ENCODE data around the gene ADAM19.

Gene ADAM19

DNA sequence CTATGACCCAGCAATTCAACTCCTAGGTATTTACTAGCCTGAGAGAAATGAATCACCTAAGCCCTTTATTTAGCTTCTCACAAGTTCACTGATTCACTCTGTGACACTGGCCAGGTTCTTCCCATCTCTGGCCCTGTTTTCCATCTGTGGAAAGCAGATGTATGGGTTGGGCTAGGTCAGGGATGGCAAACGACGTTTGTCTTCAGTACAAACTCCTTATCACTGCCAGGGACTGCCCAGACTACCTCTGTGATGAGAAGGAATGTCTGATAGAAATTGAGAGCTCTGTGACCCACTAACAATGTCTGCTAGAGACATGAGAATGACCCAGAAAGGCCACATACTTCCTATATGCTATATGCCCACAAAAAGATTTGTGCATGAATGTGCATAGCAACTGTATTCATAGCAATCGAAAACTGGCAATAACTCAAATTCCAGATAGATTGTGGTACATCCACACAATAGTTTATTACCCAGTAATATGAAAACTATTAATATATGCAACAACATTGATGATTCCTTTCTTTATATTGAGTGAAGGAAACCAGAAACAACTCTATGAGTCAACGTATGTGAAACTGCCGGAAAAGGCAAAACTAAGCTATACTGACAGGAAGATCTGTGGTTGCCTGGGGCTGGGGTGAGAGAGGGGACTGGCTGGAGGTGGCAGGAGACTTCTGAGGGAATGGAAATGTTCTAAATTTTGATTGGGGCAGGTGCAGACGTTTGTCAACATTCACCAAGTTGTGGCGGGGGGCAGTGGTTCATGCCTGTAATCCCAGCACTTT, 32.0 kb upstream of the ADAM19 start:
- H3K36me3 ChIP-seq (ENCODE audit: control insufficient read depth, insufficient read depth, low read length) = no peaks in the 10 kb centered on the region
- no peak overlapping the region for H3K4me3 ChIP-seq (ENCODE audit: low read length)
- no peaks in the 10 kb centered on the region for H3K27me3 ChIP-seq (ENCODE audit: control insufficient read depth, insufficient read depth, low read length)
- H3K4me1 ChIP-seq (ENCODE audit: control insufficient read depth, insufficient read depth, low read length) = no peaks in the 10 kb centered on the region
- no peak overlapping the region for H3K27ac ChIP-seq (ENCODE audit: low read length)
- no peaks in the 10 kb centered on the region for H3K9me3 ChIP-seq (ENCODE audit: control insufficient read depth, insufficient read depth, low read length)
- WGBS (ENCODE audit: insufficient coverage, insufficient read length) = no CpG with 5 or more reads among the region's 7 CpGs
- no peak for DNase-seq (ENCODE audit: low read depth, low spot score)

GRCh38 chr5:157606046-157606445, 30.5 kb upstream of the ADAM19 start:
- Histone ChIP-seq H3K27ac (ENCODE audit: low read length) (no peak overlapping the region), H3K9me3 (ENCODE audit: control insufficient read depth, insufficient read depth, low read length) (no peaks in the 10 kb centered on the region), H3K4me1 (ENCODE audit: control insufficient read depth, insufficient read depth, low read length) (no peaks in the 10 kb centered on the region), H3K4me3 (ENCODE audit: low read length) (no peak overlapping the region), H3K27me3 (ENCODE audit: control insufficient read depth, insufficient read depth, low read length) (no peaks in the 10 kb centered on the region), H3K36me3 (ENCODE audit: control insufficient read depth, insufficient read depth, low read length) (no peaks in the 10 kb centered on the region)
- DNase-seq (ENCODE audit: low read depth, low spot score) = no peak
- no CpG with 5 or more reads among the region's 2 CpGs for WGBS (ENCODE audit: insufficient coverage, insufficient read length)

- H3K27ac ChIP-seq (ENCODE audit: low read length) = no peak overlapping the region
- H3K27me3 ChIP-seq (ENCODE audit: control insufficient read depth, insufficient read depth, low read length) = no peaks in the 10 kb centered on the region
- no CpG with 5 or more reads among the region's 12 CpGs for WGBS (ENCODE audit: insufficient coverage, insufficient read length)
- no peaks in the 10 kb centered on the region for H3K36me3 ChIP-seq (ENCODE audit: control insufficient read depth, insufficient read depth, low read length)
- no peaks in the 10 kb centered on the region for H3K4me1 ChIP-seq (ENCODE audit: control insufficient read depth, insufficient read depth, low read length)
- no peaks in the 10 kb centered on the region for H3K9me3 ChIP-seq (ENCODE audit: control insufficient read depth, insufficient read depth, low read length)
- DNase-seq (ENCODE audit: low read depth, low spot score) = no peak
- no peak overlapping the region for H3K4me3 ChIP-seq (ENCODE audit: low read length)
Measured at GRCh38 chr5:157603333-157604190, 28.0 kb upstream of the ADAM19 start.

- no peak overlapping the region for H3K27ac ChIP-seq (ENCODE audit: low read length)
- no CpG with 5 or more reads among the region's 4 CpGs for WGBS (ENCODE audit: insufficient coverage, insufficient read length)
- no peak overlapping the region for H3K4me3 ChIP-seq (ENCODE audit: low read length)
- H3K36me3 ChIP-seq (ENCODE audit: control insufficient read depth, insufficient read depth, low read length) = no peaks in the 10 kb centered on the region
- no peaks in the 10 kb centered on the region for H3K27me3 ChIP-seq (ENCODE audit: control insufficient read depth, insufficient read depth, low read length)
- no peak for DNase-seq (ENCODE audit: low read depth, low spot score)
- H3K4me1 ChIP-seq (ENCODE audit: control insufficient read depth, insufficient read depth, low read length) = no peaks in the 10 kb centered on the region
- no peaks in the 10 kb centered on the region for H3K9me3 ChIP-seq (ENCODE audit: control insufficient read depth, insufficient read depth, low read length)
Measured at GRCh38 chr5:157602505-157602904, 26.9 kb upstream of the ADAM19 start.

- Histone ChIP-seq H3K4me3 (ENCODE audit: low read length) (no peak overlapping the region), H3K4me1 (ENCODE audit: control insufficient read depth, insufficient read depth, low read length) (no peaks in the 10 kb centered on the region), H3K27ac (ENCODE audit: low read length) (no peak overlapping the region), H3K27me3 (ENCODE audit: control insufficient read depth, insufficient read depth, low read length) (no peaks in the 10 kb centered on the region), H3K9me3 (ENCODE audit: control insufficient read depth, insufficient read depth, low read length) (no peaks in the 10 kb centered on the region), H3K36me3 (ENCODE audit: control insufficient read depth, insufficient read depth, low read length) (no peaks in the 10 kb centered on the region)
- WGBS (ENCODE audit: insufficient coverage, insufficient read length) = no CpG with 5 or more reads among the region's 1 CpG
- no peak for DNase-seq (ENCODE audit: low read depth, low spot score)
Measured at GRCh38 chr5:157600252-157600651, 24.7 kb upstream of the ADAM19 start.

DNA sequence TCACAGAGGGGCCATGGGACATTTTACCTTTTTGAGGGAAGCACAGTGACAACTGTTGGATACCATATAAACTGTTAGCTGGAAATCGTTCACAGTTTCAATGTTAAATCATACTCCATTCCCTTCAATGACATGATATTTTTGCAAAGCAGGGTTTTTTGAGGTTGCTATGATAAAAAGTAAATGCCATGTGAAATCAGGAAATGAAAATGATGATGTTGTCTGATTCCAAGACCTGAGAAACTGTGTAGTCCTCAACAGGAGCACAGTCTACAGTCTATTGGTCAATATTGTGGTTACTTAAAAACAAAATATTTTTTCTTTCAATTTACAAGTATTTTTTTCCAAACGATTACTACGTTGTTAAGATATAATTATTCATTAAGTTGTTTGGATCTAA, 24.0 kb upstream of the ADAM19 start:
- no peak for DNase-seq (ENCODE audit: low read depth, low spot score)
- no peak overlapping the region for H3K4me3 ChIP-seq (ENCODE audit: low read length)
- H3K4me1 ChIP-seq (ENCODE audit: control insufficient read depth, insufficient read depth, low read length) = no peaks in the 10 kb centered on the region
- H3K9me3 ChIP-seq (ENCODE audit: control insufficient read depth, insufficient read depth, low read length) = no peaks in the 10 kb centered on the region
- no peaks in the 10 kb centered on the region for H3K36me3 ChIP-seq (ENCODE audit: control insufficient read depth, insufficient read depth, low read length)
- H3K27ac ChIP-seq (ENCODE audit: low read length) = no peak overlapping the region
- H3K27me3 ChIP-seq (ENCODE audit: control insufficient read depth, insufficient read depth, low read length) = no peaks in the 10 kb centered on the region
- no CpG with 5 or more reads among the region's 3 CpGs for WGBS (ENCODE audit: insufficient coverage, insufficient read length)

DNA sequence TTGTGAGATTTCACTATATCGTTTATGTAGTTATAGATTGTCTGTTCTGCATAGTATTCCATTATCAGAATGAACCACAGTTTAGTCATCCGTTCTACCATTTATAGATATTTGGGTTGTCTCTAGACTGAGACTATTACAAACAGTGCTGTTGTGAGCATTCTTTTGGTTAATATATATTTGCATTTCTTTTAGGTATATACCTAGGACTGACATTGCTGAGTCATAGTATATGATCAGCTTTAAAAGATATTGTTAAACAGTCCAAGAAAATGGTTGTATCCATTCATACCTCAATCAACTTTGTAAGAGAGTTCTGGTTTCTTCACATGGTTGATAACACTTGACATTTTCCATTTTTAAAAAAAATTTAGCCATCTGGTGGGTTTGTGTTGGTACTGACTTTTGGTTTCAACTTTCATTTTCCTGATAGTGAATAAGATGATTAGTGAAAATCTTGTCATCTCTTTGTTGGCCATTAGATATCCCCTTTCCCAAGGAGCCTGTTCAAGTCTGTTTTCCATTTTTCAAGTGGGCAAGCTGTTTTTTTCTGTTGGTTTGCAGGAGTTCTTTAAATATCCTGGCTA, 22.9 kb upstream of the ADAM19 start:
- Histone ChIP-seq H3K27me3 (ENCODE audit: control insufficient read depth, insufficient read depth, low read length) (no peaks in the 10 kb centered on the region), H3K9me3 (ENCODE audit: control insufficient read depth, insufficient read depth, low read length) (no peaks in the 10 kb centered on the region), H3K36me3 (ENCODE audit: control insufficient read depth, insufficient read depth, low read length) (no peaks in the 10 kb centered on the region), H3K27ac (ENCODE audit: low read length) (no peak overlapping the region), H3K4me3 (ENCODE audit: low read length) (no peak overlapping the region), H3K4me1 (ENCODE audit: control insufficient read depth, insufficient read depth, low read length) (no peaks in the 10 kb centered on the region)
- DNase-seq (ENCODE audit: low read depth, low spot score) = no peak
- no CpG with 5 or more reads among the region's 2 CpGs for WGBS (ENCODE audit: insufficient coverage, insufficient read length)

- Histone ChIP-seq H3K27ac (ENCODE audit: low read length) (no peak overlapping the region), H3K4me3 (ENCODE audit: low read length) (no peak overlapping the region), H3K4me1 (ENCODE audit: control insufficient read depth, insufficient read depth, low read length) (no peaks in the 10 kb centered on the region), H3K9me3 (ENCODE audit: control insufficient read depth, insufficient read depth, low read length) (no peaks in the 10 kb centered on the region), H3K27me3 (ENCODE audit: control insufficient read depth, insufficient read depth, low read length) (no peaks in the 10 kb centered on the region), H3K36me3 (ENCODE audit: control insufficient read depth, insufficient read depth, low read length) (no peaks in the 10 kb centered on the region)
- DNase-seq (ENCODE audit: low read depth, low spot score) = no peak
- WGBS (ENCODE audit: insufficient coverage, insufficient read length) = no CpG with 5 or more reads among the region's 1 CpG
Measured at GRCh38 chr5:157597277-157597676, 21.7 kb upstream of the ADAM19 start.

GRCh38 chr5:157596487-157596886, 20.9 kb upstream of the ADAM19 start:
- Histone ChIP-seq H3K9me3 (ENCODE audit: control insufficient read depth, insufficient read depth, low read length) (no peaks in the 10 kb centered on the region), H3K27ac (ENCODE audit: low read length) (no peak overlapping the region), H3K4me1 (ENCODE audit: control insufficient read depth, insufficient read depth, low read length) (no peaks in the 10 kb centered on the region), H3K36me3 (ENCODE audit: control insufficient read depth, insufficient read depth, low read length) (no peaks in the 10 kb centered on the region), H3K27me3 (ENCODE audit: control insufficient read depth, insufficient read depth, low read length) (no peaks in the 10 kb centered on the region), H3K4me3 (ENCODE audit: low read length) (no peak overlapping the region)
- no peak for DNase-seq (ENCODE audit: low read depth, low spot score)
- no CpG with 5 or more reads among the region's 5 CpGs for WGBS (ENCODE audit: insufficient coverage, insufficient read length)

DNA sequence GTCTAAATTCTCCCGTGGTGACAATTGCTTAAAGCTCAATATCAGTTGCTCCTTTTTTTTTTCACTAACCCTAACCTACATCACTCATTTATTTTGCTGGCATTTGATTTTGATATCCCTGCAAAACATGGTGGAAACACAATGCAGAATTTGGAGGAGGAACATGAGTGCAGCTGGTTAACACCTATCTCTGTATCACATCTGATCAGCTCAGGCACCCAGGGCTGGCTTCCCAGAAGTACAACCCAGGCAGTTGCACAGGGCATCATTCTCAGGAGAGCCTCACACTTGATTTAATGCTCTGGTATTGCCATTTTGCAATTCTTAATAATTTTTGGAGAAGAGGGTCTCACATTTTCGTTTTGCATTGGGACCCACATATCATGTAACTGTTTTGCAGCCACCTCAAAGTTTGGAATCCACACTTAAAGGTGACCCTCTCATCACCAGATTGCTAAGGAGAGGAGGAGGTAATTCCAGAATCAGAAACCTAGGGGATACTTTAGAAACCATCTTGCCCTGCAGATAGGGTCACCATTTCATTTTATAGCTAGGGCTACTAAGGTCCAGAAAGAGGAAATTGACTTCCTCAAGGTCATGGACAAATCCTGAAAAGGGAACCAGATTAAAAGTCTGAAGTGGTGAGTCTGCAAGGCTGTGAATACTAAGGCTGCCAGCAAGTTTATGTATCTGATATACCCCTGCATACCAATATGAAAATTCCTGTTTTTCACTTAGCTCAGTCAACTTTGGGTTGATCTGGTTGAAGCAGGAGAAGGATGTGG, 19.3 kb upstream of the ADAM19 start:
- WGBS (ENCODE audit: insufficient coverage, insufficient read length) = no CpG with 5 or more reads among the region's 2 CpGs
- DNase-seq (ENCODE audit: low read depth, low spot score) = no peak
- H3K27me3 ChIP-seq (ENCODE audit: control insufficient read depth, insufficient read depth, low read length) = no peaks in the 10 kb centered on the region
- H3K36me3 ChIP-seq (ENCODE audit: control insufficient read depth, insufficient read depth, low read length) = no peaks in the 10 kb centered on the region
- H3K4me1 ChIP-seq (ENCODE audit: control insufficient read depth, insufficient read depth, low read length) = no peaks in the 10 kb centered on the region
- no peak overlapping the region for H3K4me3 ChIP-seq (ENCODE audit: low read length)
- no peak overlapping the region for H3K27ac ChIP-seq (ENCODE audit: low read length)
- no peaks in the 10 kb centered on the region for H3K9me3 ChIP-seq (ENCODE audit: control insufficient read depth, insufficient read depth, low read length)

All from iPS DF 6.9 (cell line).